Lung (tissue), 12 donors: ENCODE results near the gene USP34. TPM values are rescaled to one million over a fixed set of nuclear protein-coding genes. Genes with fewer than 3 reads are reported as not detected.

ENCODE experiments used
- ATAC-seq: fragments of 200-7000 bp; cut with Tn5 transposase; one replicate; pipeline ENCODE4 v1.9.1; 2020; ENCODE audit warnings: moderate number of reproducible peaks; ENCODE audit not compliant: insufficient read depth, low FRiP score
- DNase-seq, 3 donors: peaks; one replicate each; pipeline ENCODE4 v3.0.0-alpha.2; 2013 to 2017
- H3K27ac ChIP-seq, 2 donors: one replicate each; pipeline ENCODE4 v1.5.1; 2013; ENCODE audit warnings: mild to moderate bottlenecking in 2 of 2, moderate library complexity in 2 of 2, control low read depth in 1 of 2, inconsistent platforms in 1 of 2, low read depth in 1 of 2, low read length in 1 of 2
- H3K27me3 ChIP-seq, 3 donors: one replicate each; pipeline ENCODE4 v1.5.1; 2013; ENCODE audit warnings: low read length in 2 of 3; ENCODE audit not compliant: control insufficient read depth in 3 of 3, insufficient read depth in 3 of 3
- H3K36me3 ChIP-seq, 4 donors: one replicate each; pipeline ENCODE4 v1.5.1; 2013; ENCODE audit warnings: low read length in 4 of 4, mild to moderate bottlenecking in 1 of 4, moderate library complexity in 1 of 4; ENCODE audit not compliant: control insufficient read depth in 4 of 4, insufficient read depth in 4 of 4
- H3K4me1 ChIP-seq, 5 donors: one replicate each; pipeline ENCODE4 v1.5.1; 2013; ENCODE audit warnings: low read length in 5 of 5, mild to moderate bottlenecking in 2 of 5, moderate library complexity in 1 of 5; ENCODE audit not compliant: control insufficient read depth in 5 of 5, insufficient read depth in 5 of 5
- H3K4me3 ChIP-seq: one replicate; pipeline ENCODE4 v1.5.1; 2013; ENCODE audit warnings: mild to moderate bottlenecking, control low read depth, moderate library complexity
- H3K9ac ChIP-seq, 2 donors: one replicate each; pipeline ENCODE4 v1.5.1; 2013; ENCODE audit warnings: low read length in 2 of 2, control low read depth in 1 of 2; ENCODE audit not compliant: insufficient read depth in 1 of 2
- H3K9me3 ChIP-seq, 4 donors: one replicate each; pipeline ENCODE4 v1.5.1; 2013; ENCODE audit warnings: low read length in 3 of 4, mild to moderate bottlenecking in 1 of 4, moderate library complexity in 1 of 4; ENCODE audit not compliant: control insufficient read depth in 4 of 4, insufficient read depth in 3 of 4
- WGBS, 2 donors: extraction: QIAGEN DNeasy Blood & Tissue Kit; methylation state at CpG; one replicate each; pipeline ENCODE4 v1.1.7; 2013; 5-methylcytosine and 5-hydroxymethylcytosine counted together
- polyA plus RNA-seq, 2 donors: library from polyadenylated mRNA; stranded (reverse); fragments of 200-250 nt; gene quantifications; one replicate each; pipeline ENCODE4 v1.2.1, GENCODE V29; 2013
- total RNA-seq, 2 donors: library from RNA; depleted of rRNA in 1 of 2; stranded (reverse); fragments of >200 nt in 1 of 2; gene quantifications; one replicate each; pipeline ENCODE4 v1.2.1, GENCODE V29; 2014 to 2021
- TF ChIP-seq, protein P1 (sequence below): IDR thresholded peaks from 2 replicates; pipeline ENCODE4 v1.5.1; 2012; ENCODE audit warnings: mild to moderate bottlenecking; ENCODE audit errors: control extremely low read depth, extremely low read depth
- donor health status: control.
- donor health status: control.
- donor health status: Bipolar disorder and iron deficiency.
- donor health status: healthy.
- donor health status: DM: yes; HTN: yes; CAD: no.

Gene USP34
- total and polyA plus RNA-seq, 4 donors: 38.7 to 233 (median 67.8) TPM

DNA sequence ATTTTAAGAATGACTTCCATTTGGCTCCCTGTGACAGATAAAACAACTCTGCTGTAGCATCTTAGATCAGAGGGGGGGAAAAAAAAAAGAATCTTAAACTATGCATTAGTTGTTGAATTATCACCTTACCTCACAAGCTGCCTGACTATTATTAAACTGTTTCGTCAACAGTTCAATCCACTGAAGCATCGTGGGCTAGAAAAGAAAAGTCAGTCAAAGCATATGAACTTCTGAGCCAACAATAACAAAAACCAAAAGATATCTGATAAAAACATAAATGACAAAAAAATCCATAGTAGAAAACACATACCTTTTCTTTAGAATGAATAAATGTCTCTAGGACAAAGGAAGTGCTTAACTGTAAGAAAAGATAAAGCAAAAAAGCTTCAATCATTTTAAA is 235.2 kb downstream of the USP34 start:
- DNase-seq (no peak), ATAC-seq (no peak)
- no peak overlapping the region for H3K27ac ChIP-seq
- 89 to 97% methylated on average over 2 of the region's 2 CpGs for WGBS, 2 donors
- H3K36me3 ChIP-seq: peaks cover 10 to 30% (median 12%) of the 10 kb centered on the region in 4 donors
- no peaks in the 10 kb centered on the region for H3K4me1 ChIP-seq
- no peaks in the 10 kb centered on the region for H3K27me3 ChIP-seq
- no peak overlapping the region for H3K9ac ChIP-seq
- TF ChIP-seq, protein P1, sequence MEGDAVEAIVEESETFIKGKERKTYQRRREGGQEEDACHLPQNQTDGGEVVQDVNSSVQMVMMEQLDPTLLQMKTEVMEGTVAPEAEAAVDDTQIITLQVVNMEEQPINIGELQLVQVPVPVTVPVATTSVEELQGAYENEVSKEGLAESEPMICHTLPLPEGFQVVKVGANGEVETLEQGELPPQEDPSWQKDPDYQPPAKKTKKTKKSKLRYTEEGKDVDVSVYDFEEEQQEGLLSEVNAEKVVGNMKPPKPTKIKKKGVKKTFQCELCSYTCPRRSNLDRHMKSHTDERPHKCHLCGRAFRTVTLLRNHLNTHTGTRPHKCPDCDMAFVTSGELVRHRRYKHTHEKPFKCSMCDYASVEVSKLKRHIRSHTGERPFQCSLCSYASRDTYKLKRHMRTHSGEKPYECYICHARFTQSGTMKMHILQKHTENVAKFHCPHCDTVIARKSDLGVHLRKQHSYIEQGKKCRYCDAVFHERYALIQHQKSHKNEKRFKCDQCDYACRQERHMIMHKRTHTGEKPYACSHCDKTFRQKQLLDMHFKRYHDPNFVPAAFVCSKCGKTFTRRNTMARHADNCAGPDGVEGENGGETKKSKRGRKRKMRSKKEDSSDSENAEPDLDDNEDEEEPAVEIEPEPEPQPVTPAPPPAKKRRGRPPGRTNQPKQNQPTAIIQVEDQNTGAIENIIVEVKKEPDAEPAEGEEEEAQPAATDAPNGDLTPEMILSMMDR: no peak
- H3K4me3 ChIP-seq: no peak overlapping the region
- H3K9me3 ChIP-seq: no peaks in the 10 kb centered on the region

DNA sequence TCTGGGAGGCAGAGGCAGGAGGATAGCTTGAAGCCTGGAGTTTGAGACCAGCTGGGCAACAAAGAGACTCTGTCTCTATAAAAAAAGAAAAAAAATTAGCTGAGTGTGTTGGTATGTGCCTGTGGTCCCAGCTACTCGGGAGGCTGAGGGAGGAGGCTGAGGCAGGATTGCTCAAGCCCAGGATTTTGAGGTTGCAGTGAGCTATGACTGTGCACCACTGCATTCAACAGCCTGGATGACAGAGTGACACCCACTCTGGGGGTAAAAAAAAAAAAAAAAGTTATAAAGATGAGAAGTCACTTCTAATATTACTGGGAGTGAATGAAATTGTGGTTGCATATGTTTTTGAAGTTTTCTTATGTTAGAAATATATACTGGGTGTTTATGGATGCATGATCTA is 237.3 kb downstream of the USP34 start:
- 69 to 91% methylated on average over 1 of the region's 1 CpG for WGBS, 2 donors
- no peaks in the 10 kb centered on the region for H3K4me1 ChIP-seq
- no peaks in the 10 kb centered on the region for H3K27me3 ChIP-seq
- ATAC-seq: no peak
- no peak overlapping the region for H3K27ac ChIP-seq
- no peak for DNase-seq
- TF ChIP-seq, protein P1: no peak
- peaks cover 9 to 36% (median 17%) of the 10 kb centered on the region in 4 donors for H3K36me3 ChIP-seq
- no peak overlapping the region for H3K4me3 ChIP-seq
- H3K9me3 ChIP-seq: no peaks in the 10 kb centered on the region
- no peak overlapping the region for H3K9ac ChIP-seq

- Histone ChIP-seq H3K27me3 (no peaks in the 10 kb centered on the region), H3K36me3 (peaks cover 16 to 58% (median 33%) of the 10 kb centered on the region in 4 donors), H3K27ac (no peak overlapping the region), H3K4me1 (no peaks in the 10 kb centered on the region), H3K9ac (no peak overlapping the region), H3K4me3 (no peak overlapping the region), H3K9me3 (no peaks in the 10 kb centered on the region)
- DNase-seq: no peak
- no peak for ATAC-seq
- TF ChIP-seq, protein P1: no peak
- WGBS, 2 donors: 93 to 97% methylated on average over 2 of the region's 2 CpGs
Observed at GRCh38 chr2:61229936-61230335, 241.0 kb downstream of the USP34 start.

DNA sequence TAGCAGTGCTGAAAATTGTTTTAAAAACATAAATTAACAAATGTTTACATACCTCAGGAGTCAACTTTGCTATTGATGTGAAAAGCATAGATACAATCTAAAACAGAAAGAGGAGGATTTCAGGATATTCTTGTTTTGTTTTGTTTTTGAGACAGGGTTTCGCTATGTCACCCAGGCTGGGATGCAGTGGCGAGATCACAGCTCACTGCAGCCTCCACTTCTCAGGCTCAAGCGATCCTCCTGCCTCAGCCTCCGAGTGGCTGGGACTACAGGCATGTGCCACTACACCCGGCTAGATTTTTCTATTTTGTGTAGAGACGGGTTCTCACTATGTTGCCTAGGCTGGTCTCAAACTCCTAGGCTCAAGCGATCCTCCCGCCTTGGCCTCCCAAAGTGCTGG is 248.3 kb downstream of the USP34 start:
- Histone ChIP-seq H3K27me3 (no peaks in the 10 kb centered on the region), H3K9me3 (no peaks in the 10 kb centered on the region), H3K9ac (no peak overlapping the region), H3K36me3 (peaks cover 9 to 40% (median 30%) of the 10 kb centered on the region in 4 donors), H3K27ac (no peak overlapping the region), H3K4me3 (no peak overlapping the region), H3K4me1 (no peaks in the 10 kb centered on the region)
- DNase-seq (no peak), ATAC-seq (no peak)
- TF ChIP-seq, protein P1: no peak
- WGBS, 2 donors: 98 to 99% methylated on average over 8 of the region's 8 CpGs
